Measurements from ENCODE around the gene TICAM2.

The TICAM2 gene

GRCh38 chr5:115565233-115565632 lies 37.0 kb downstream of the TICAM2 start:
- DNase-seq (ENCODE audit: low read depth), result no peak

- no peak for DNase-seq (ENCODE audit: low read depth)
Observed at GRCh38 chr5:115561176-115561575, 41.1 kb downstream of the TICAM2 start.

- DNase-seq (ENCODE audit: low read depth), result no peak
Observed at GRCh38 chr5:115559524-115559923, 42.8 kb downstream of the TICAM2 start.

- DNase-seq (ENCODE audit: low read depth), result no peak
Observed at GRCh38 chr5:115558388-115558956, 43.8 kb downstream of the TICAM2 start.

GRCh38 chr5:115557667-115558387 lies 44.5 kb downstream of the TICAM2 start:
- DNase-seq (ENCODE audit: low read depth), result no peak

GRCh38 chr5:115556276-115556675 lies 46.0 kb downstream of the TICAM2 start:
- no peak for DNase-seq (ENCODE audit: low read depth)

- no peak for DNase-seq (ENCODE audit: low read depth)
Observed at GRCh38 chr5:115555084-115555633, 47.1 kb downstream of the TICAM2 start.

GRCh38 chr5:115553082-115553481 lies 49.2 kb downstream of the TICAM2 start:
- no peak for DNase-seq (ENCODE audit: low read depth)

GRCh38 chr5:115551415-115551814 lies 50.9 kb downstream of the TICAM2 start:
- no peak for DNase-seq (ENCODE audit: low read depth)

- DNase-seq (ENCODE audit: low read depth), result no peak
Observed at GRCh38 chr5:115549154-115549553, 53.1 kb downstream of the TICAM2 start.

GRCh38 chr5:115548683-115549082 lies 53.6 kb downstream of the TICAM2 start:
- no peak for DNase-seq (ENCODE audit: low read depth)

GRCh38 chr5:115545351-115545882 lies 56.9 kb downstream of the TICAM2 start:
- no peak for DNase-seq (ENCODE audit: low read depth)

- DNase-seq (ENCODE audit: low read depth), result peak; percentile 99
Observed at GRCh38 chr5:115544436-115545350, 57.6 kb downstream of the TICAM2 start, which contains the start of gene FEM1C. FEM1C (minus strand) TSS chr5:115544775; CDS start chr5:115543493, 1,282 bp downstream.

GRCh38 chr5:115544043-115544435 lies 58.2 kb downstream of the TICAM2 start:
- DNase-seq (ENCODE audit: low read depth), result peak; percentile 20

GRCh38 chr5:115543365-115544042 lies 58.8 kb downstream of the TICAM2 start:
- no peak for DNase-seq (ENCODE audit: low read depth)

- no peak for DNase-seq (ENCODE audit: low read depth)
Observed at GRCh38 chr5:115542651-115543364, 59.5 kb downstream of the TICAM2 start.

- DNase-seq (ENCODE audit: low read depth), result no peak
Observed at GRCh38 chr5:115542086-115542485, 60.2 kb downstream of the TICAM2 start.

- DNase-seq (ENCODE audit: low read depth), result no peak
Observed at GRCh38 chr5:115541611-115542010, 60.7 kb downstream of the TICAM2 start.

GRCh38 chr5:115535479-115536035 lies 66.7 kb downstream of the TICAM2 start:
- no peak for DNase-seq (ENCODE audit: low read depth)

GRCh38 chr5:115532517-115532916 lies 69.8 kb downstream of the TICAM2 start:
- DNase-seq (ENCODE audit: low read depth), result no peak

Data from stimulated activated CD8-positive, alpha-beta memory T cell treated with anti-CD3 and anti-CD28 coated beads, Interleukin-15, amount 100 ng/mL, for 24 hours (primary cell).